CD4-positive, alpha-beta T cell treated with Interferon alpha-2 for 1 hour (primary cell): ENCODE data around the gene MOV10L1.
A peak's percentile ranks its signal among the peaks of the same experiment; 100 is the strongest.
"Not testable (repeated sequence)": the region's sequence is repeated elsewhere in the genome, so short reads cannot be mapped to it uniquely, and the experiment has no call there.

ENCODE experiments used
- DNase-seq, 2 donors: peaks; one replicate each; pipeline ENCODE4 v3.0.0-alpha.2; 2020 to 2022

MOV10L1 gene

DNA sequence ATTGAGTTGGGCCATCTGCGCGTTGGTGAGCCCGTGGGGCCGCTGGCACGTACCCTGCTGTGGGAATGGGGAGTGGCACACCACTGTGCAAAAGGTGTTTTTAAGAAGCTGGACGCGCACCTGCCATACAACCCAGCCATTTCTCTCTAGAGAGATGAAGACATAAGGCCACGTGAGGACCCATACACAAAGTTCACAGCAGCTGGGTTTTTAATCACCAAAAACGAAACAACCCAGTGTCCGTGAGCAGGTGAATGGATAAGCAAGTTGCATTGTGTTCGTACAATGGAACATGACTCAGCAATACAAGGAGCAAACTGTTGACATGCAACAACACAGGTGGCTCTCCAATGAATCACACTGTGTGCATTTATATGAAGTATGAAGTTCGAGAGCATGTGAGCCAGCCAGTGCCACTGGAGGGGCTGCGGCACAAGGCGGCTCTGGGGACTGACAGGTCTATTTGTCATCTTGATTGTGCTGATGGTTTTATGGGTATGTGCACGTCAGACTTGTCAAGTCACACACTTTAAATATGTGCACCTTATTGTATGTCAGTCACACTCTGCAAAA lies 50.1 kb downstream of the MOV10L1 start:
- DNase-seq, result no peak

DNA sequence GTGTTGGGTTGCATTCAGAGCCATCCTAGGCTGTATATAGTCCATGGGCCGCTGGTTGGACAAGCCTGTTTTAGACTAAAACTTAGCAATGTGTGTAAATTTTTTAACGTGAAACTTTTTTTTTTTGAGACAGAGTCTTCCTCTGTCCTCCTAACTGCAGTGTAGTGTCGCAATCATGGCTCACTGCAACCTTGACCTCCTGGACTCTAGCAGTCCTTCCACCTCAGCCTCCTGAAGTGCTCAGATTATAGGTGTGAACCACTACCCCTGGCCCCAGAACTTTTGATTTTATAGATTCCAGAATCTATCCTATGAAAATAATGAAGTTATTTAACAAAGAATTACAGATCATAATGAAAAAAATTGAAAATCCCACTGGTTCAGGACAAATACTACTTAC lies 50.8 kb downstream of the MOV10L1 start:
- DNase-seq, result no peak

DNA sequence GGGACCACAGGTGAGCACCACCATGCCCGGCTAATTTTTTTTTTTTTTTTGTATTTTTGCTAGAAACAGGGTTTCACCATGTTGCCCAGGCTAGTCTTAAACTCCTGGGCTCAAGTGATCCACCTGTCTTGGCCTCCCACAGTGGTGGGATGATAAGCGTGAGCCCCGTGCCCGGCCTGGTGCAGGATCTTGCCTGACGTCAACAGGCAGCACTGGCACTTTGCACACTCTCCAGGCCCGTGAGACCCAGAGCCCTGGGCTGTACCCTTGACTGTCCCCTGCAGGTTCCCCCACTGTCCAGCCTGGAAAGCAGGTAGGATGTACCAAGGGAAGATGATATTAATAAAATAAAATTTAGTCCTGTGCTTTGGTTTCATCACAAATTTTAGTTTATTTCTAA lies 51.7 kb downstream of the MOV10L1 start:
- no peak for DNase-seq

DNA sequence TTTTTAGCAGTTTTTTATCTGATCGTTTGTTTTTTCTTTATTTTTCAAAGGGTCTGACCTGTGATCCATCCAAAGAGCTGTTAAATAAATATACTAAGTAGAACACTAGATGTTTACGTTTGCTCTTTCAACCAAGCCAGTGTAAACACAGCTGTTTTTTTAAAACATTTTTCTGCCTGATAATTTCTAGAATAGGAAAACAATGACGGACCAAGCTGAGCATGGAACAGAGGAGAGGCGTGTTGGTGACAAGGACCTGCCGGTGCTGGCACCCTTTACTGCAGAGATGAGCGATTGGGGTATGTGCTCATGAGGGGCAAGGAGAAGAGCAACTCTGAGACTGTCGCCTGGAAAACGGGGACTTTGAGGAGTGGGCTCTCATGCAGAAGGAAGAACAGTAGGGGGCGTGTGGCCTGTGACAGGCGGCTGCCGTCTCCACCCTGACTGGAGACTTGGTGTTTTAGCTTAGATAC lies 52.1 kb downstream of the MOV10L1 start:
- no peak for DNase-seq

DNA sequence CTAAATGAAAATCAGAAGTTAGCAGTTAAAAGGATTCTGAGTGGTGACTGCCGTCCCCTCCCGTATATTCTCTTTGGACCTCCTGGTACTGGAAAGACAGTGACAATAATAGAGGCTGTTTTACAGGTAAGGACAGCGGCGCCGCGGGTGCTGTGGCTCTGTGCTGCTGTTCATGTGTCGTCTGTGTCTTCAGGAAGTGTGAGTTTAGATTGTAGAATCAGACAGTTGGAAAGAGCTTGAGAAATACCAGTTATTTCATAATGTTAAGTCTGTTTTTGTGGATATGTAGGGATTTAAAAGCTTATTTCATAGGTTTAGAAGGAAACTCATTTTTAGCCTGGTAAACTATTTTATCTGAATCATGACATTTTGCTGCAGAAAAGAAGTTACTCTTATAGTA lies 53.3 kb downstream of the MOV10L1 start:
- DNase-seq, result no peak

DNA sequence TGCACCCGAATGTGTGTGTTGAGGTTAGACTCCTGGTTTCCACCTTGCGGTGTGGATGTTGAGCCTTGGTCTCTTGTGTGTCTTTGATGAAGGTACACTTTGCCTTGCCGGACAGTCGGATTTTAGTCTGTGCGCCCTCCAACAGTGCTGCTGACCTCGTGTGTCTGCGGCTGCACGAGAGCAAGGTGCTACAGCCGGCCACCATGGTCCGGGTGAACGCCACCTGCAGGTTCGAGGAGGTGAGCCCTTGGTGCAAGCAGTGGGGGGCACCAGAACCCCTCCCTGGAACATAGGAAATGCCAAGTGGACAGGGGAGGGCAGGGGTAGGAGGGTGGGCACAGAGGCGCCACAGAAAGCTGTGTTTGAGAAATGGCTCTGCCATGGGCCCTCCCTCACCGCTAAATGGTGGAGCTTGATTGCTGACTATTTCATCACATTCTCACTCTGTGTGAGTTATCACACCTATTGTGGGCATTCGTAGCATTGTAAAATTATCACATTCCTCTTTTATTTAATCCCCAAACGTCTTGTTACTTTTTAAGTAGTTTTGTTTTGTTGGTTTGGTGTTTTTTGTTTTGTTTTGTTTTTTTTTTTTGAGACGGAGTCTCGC lies 54.3 kb downstream of the MOV10L1 start:
- no peak for DNase-seq

DNA sequence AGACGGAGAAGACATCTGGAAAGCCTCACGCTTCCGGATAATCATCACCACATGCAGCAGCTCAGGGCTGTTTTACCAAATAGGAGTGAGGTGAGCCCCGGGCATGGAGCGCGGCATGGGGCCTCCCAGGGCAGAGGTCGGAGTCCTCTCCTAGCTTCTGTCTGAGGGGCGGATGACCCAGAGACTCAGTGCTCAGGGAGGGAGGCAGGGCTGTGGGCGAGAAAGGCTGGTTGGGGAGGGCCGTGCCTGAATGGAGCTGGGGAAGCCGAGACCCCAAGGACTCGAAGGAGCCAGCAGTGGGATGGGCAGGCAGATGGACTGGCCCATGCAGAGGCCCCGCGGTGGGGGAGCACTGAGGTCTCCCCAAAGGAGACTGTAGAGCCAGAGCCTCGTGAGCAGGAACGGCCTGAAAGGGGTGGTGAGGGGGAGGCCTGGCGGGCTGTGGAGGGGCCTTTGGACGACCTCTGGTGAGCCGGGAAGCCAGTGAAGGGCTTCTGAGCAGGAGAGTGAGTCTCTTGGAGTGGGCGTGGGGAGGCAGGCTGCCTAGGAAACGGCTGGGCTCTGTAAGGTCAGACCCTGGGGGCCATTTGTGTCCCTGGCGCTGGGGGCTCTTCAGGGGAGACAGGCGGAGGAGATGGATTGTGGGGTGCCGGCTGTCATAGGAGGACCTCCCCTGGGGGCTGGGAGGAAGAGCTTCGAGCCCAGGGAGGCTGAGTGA lies 56.1 kb downstream of the MOV10L1 start:
- DNase-seq, result no peak

DNA sequence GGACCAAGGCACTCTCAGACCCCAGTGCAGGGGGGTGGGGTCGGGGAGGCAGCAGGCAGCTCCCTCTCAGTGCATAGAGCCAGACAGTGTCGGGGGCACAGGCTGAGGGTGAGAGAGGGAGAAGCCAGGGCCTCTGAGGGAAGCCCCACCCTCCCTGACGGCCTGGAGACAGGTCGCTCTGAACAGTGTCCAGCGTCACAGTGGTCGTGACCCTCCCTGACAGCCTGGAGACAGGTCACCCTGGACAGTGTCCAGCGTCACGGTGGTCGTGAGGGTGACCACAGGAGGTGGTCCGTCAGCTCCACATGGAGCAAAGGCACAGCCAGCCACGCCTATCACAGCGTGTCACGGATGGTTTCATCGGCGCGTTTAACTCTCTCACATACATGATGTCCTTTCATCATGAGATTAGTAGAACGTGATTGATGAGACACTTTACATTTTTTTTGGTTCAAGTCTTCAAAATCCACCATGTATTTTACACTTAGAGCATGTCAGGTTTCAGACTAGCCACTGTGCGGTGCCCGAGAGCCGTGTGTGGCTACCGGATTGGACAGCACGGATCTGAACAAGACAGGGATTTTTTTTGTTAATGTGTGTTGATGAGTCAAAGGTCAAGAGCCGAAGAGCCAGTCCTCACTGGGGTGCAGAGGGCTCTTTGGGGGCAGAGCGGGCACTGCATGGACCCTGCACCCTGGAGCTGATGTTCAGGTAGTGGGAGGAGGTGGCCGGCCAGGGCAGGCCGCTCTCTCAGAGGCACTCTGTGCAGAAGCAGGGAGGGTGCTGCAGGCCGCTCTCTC lies 56.8 kb downstream of the MOV10L1 start:
- peak in 1 of 2 donors; percentile 15 for DNase-seq

DNA sequence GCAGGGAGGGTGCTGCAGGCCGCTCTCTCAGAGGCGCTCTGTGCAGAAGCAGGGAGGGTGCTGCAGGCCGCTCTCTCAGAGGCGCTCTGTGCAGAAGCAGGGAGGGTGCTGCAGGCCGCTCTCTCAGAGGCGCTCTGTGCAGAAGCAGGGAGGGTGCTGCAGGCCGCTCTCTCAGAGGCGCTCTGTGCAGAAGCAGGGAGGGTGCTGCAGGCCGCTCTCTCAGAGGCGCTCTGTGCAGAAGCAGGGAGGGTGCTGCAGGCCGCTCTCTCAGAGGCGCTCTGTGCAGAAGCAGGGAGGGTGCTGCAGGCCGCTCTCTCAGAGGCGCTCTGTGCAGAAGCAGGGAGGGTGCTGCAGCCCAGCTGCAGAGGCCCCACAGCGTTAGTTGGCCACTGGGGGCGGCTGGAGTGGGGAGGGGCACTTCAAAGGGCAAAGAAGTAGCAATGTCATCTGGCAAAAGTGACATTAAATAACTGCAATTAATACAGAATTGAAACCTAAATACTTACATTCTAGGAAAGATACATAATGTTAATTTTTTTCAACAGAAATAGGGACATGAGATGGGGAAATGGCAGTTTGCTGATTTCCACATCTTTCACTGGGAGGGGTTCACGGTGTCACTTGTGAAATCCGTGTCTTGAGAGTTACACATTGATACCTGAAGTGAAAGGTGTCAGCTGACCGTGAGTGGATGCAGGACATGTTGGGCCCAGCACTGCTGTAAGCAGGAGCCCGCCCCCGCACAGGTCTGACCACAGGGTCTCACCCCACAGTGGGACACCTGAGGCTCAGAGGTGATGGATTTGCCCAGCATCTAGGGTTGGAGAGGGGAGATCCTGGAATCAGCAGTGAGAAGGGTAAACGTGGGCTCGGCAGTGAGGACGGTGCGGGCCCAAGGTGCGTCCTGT lies 57.7 kb downstream of the MOV10L1 start:
- not testable (repeated sequence) for DNase-seq

DNA sequence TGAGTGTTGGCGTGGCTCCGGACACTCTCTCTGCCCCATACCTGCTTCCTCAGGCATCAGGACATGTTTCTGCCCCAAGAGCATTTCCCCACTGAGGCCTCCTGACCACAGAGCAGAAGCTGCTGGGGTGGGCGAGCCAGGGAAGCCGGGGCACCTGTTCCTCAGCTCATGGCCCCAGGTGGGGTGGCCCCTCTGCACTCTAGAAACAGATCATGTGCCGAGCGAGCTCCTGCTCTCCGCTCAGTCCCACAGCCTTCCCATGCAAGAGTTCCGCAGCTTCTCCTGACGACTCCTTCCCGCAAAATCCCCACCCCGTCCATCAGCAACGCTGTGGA lies 58.3 kb downstream of the MOV10L1 start:
- DNase-seq, result no peak

DNA sequence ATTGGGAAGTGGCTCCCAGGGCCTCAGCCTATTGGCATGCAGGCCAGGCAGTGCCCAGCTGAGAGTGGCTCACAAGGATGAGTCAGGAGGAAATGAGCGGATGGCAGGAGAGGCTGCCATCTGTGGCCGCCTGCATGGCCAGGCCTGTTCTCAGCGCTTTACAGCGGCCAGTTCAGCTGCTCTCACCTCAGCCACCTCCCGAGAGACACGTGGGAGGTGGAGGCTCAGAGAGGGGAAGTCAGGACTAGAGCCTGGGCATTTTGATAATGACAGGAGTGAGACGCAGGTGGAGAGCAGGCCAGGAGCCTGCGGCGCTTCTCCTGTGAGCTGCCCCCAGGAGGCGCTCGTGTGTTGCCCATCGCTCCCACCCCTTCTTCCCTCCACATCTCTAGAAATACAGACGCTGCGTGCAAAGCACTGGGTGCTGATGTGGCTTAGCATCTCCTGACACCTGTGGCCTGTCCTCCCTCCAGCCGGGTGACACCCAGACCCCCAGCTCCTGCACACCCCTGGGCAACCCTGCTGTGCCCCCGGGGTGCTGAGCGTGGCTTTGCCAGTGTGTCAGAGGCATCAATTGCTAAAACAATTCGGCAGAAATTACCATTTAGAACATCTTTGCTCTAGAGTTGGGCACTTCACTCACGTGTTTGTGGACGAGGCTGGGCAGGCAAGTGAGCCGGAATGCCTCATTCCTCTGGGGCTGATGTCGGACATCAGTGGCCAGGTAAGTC lies 59.4 kb downstream of the MOV10L1 start:
- DNase-seq, result peak; percentile 77 to 80

DNA sequence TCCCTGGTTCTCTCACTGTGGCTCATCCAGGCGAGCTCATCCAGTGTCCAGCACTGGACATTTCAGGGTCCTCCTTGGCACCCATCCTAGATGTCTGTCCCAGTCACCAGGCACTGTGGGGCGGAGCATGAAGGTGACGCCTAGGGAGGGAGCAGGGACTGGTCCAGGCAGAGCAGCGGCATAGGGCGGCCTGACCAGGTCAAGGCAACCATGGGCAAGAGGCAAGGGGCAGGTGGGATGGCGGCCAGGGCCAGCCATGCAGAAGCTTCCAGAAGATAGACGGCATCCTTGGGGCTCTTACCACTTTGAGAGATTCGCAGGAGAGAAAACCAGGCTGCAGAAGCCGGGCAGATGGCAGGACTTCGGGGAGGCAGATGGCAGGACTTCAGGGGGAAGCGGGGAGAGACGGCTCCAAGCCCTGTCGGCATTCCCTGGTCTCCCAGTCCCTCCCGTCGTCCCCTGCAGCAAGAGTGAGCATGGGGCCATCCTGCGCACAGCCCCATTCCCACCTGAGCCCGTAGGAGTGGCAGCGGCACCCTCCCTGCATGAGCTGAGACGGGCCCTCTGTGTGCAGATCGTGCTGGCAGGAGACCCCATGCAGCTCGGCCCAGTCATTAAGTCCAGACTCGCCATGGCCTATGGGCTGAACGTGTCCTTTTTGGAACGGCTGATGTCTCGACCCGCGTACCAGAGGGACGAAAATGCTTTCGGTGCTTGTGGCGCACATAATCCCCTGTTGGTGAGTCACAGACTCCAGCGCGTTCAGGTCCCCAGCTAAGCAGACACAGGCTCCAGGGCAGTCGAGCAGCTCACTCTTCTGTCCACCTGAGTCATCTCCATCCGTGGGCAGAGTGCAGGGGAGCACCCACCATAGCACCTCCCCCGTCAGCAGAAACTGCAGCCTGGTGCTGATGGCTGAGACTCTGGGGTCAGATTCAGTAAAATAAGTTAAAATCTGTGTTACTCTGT lies 60.6 kb downstream of the MOV10L1 start:
- DNase-seq, result no peak

DNA sequence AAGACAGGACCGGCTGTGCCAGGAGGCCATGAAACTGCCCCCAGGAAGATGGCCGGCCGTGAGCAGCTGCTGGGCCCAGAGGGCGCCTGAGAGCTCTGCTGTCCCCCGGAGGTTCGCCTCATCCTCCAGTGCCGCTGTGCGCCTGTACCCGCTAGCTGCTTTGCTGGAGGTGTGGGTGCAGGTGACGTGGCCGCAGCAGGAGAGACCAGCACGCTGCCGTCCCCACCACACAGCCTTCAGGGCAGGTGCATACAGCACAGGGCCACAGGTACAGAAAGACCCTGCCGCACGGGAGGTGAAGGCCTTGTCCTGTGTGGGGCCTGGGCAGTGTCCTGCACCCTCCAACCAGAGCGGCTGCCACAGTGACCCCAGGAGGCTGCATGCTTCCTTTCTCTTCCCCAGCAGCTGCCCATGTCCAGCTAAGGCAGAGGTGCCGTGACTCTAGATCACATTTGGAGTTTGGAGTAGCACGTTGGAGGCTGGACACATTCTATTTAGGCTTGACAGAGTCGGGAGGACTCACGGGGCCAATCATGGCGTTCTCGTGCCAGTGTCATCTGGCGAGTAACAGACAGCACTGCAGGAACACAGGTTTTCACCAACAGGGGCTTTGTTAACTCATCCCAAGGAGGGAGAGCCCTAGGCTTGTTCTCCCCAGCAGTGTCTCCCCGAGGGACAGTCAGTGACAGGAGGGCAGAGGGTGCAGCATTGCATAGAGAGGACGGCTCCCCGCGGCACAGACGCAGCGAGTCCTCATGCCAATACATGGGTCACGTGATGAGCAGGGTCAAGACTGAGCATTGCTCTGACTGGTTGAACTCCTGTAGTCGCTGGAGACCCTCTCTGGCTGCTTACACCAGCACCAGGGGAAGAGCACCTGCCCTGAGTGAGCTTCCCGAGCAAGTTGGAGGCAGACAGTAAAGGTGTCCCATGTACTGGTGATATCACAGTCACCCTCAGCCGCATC lies 62.0 kb downstream of the MOV10L1 start:
- no peak for DNase-seq

DNA sequence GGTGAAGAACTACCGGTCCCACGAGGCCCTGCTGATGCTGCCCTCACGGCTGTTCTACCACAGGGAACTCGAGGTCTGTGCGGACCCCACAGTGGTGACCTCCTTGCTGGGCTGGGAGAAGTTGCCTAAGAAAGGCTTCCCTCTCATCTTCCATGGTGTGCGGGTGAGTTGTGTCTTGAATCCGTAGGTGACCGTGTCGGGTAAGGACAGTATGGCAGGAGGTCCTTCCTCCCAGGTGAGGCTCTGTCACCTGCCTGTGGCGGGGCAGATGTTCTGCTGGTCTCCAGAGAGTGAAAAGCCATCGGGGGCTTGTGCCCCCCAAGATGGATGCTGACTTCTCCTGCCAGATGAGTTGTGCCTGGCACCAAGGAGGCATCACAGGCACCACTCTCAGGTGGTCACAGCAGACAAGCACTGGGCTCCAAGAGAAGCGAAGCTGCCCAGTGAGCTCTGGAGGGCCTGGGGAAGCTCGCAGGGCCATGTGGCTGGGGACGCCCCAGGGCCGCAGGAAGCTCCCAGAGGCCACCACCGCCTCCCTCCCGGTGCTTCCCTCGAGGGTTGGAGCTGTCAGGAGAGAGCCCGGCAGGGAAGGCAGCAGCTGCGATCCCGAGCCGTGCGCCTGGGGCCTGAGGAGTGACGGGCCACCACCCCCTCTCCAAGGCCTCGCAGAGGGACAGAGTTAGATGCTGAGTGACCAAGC lies 63.4 kb downstream of the MOV10L1 start:
- no peak for DNase-seq

DNA sequence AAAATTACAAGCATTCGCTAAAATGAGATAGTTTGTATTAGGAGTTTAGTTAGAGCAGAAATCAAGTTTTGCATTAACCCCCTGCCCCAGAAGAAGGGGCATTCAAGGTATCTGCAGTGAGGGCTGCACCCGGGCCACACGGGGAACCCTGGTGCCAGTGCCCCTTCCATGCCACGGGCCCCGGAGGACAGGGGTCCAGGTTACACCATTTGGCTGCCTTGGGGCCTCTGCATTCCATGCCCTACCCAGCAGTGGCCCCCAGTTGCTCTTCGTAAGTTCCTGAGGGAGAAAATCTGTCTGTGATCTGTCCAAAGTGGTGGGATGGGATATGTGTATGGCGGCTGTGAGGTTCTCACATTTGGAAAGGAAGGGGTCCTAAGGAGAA lies 63.9 kb downstream of the MOV10L1 start:
- no peak for DNase-seq

DNA sequence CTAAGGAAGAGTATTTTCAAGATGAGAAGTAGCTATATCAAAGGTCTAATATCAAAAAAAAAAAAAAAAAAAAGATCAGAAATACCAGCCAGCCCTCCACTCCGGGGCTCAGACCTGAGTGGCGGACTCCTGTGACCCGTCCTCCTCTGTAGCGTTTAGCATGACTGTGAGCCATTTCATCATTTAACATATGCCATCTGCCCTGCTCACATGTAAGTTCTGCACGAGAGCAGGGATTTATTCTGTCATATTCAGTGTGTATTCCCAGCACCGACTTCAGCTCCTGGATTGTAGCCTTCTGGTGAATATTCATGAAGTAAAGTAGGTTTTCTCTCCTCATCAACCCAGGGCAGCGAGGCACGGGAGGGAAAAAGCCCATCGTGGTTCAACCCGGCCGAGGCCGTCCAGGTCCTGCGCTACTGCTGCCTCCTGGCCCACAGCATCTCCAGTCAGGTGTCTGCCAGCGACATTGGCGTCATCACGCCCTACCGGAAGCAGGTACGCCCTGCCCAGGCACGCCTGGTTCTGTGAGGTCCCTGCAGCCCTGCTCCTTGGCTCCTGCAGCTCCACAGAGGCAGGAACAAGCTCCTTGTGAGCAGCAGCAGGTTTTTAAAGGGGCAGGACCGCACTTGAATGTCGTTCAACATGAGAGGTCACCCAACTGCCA lies 68.0 kb downstream of the MOV10L1 start:
- no peak for DNase-seq

DNA sequence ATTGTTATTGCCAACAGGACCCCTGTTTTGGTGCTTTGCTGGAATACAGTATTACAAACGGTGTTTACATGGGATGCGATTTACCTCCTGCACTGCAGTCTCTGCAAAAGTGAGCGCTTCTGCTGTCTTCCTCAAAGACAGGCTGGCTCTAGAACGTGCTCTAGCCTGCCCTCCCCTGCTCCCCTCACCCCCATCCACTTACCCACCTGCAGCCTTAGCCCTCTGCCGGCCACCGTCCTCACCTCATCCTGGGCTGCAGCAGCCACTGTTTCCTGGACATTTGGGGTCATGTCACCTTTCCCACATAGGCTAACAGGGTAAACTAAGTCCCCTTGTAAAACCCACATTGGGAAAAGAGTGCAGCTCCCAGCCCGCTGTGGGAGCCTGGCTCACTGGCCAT lies 71.1 kb downstream of the MOV10L1 start:
- DNase-seq, result no peak
